HG02943 (cell line): ENCODE results near the gene COL18A1.

Experiments used
- ATAC-seq: cut with Tn5 transposase; IDR thresholded peaks from one replicate; pipeline ENCODE4 v1.9.1; 2021; ENCODE audit warnings: mild to moderate bottlenecking, low read depth, moderate library complexity; ENCODE audit not compliant: unreplicated experiment

The COL18A1 gene

DNA sequence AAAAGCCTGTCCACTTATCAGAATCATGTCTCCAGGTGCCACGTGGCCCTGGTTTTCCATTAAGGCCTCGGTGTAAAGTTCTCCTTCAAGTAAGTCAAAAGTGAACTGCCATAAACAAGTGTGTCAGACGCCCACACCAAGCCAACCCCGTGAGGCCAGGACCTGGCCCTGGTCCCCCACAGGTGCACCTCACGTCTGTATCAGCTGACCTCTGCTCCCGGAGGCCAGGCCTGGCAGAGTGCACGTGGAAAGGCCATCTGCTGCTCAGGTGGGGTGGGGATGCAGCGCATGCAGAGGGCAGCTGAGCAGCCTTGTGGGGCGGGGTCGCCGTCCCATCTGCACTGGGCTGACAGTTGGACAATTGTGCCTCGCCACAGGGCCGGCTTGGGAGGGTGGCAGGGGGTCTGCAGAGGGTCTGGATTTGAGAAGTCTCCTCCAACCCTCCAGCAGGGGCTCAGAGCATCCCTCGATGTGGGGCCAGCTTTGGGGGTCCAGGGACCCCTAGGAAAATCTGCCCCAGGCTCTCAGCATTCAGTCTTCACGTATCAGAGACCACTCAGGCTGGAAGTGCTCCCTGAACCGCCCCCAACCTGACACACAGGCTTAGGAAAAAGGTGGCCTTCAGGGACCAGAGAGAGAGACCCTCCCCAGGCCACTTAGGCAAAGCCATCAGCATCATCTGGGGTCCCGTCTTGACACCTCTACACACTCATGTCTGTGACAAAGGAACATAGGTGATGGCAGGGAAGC, 134.3 kb downstream of the COL18A1 start:
- ATAC-seq, result no peak

DNA sequence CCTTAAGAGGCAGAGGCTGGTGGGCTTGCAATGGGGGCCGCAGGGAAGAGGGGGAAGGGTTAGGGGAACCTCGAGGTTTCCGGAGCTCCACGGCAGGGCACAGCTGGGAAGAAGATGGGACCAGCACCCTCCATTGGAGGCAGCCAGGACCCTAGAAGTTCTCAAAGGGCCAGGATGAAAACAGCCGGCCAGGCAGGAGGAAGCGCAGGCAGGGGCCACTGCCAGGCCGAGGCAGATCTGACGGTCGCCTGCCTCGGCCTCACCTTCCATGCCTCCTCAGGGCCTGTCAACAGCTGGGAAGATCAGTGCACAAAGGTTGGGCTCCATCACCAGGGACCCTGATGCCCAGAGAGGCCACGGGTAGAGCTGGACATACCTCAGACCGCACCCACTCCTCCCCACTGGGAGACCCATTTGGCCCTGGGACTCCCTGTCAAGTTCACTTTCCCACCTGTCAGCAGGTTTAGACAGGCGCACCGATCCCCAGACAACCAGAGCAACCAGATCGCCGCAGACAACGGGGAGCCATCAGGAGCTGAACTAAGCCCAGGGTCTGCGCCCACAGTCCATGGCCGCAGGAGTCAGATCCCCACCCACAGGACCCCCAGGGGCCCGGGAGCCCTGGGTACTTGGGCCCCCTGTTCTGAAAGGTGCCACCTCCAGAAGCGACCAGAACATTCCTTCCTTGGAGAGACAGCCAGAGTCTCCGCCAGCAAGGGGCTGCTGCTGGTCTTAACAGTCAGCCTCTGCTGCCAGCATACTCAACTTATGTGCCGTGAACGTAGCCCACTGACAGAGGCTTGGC, 135.0 kb downstream of the COL18A1 start:
- ATAC-seq, result no peak

DNA sequence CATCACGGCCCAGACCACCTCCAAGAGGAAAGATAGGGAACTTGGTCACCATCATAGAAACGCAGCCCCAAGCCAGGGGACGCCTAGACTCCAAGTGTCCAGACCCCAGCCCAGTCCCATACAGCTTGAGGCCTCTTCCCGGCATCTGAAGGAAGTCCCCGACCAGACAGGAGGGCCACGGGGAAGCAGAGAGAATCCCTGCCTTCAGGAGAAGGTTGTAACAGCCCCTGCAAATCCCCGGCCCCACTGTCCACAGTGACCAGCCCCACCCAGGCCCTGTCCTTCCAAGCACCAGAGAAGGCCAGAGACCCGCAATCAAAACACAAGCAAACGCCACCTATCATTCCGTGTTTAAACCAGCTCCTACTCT, 135.6 kb downstream of the COL18A1 start:
- ATAC-seq, result no peak

DNA sequence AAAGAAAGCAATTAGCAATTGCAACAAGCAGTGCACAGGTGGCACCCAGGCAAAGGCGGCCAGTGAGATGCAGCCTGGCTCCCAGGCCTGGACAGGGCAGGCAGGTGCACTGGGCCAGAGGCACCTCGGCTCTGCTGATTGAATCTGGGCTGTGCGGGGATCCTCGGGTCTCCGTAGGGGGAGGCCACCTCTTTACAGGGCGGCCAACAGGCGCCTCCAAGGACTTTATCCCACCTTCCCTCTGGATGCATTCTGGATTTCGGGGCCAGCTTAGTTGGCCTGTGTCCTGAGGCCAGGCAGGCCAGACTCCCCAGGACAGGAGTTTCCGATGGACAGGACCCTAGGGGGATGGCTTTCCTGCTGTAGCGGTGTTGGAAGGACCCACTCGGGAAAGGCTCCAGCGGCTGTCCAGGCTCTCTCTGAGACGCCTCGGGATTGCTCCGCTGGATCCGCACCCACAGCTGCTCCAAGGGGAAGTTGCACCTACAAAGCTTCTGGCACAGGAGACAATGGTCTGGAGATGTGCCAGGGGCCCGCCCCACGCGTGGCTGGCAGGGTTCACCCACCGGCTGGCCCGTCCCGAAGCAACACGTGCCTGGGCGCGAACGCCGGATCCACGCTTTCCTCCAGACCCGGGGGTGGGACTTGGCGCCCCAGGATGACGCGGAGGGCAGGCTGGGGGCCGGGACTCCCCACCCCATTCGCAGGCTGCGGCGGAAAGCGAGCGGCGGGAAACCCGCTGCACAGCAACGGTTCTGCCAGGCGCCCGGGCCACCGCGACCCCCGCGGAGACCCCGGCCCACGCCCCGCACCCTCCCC, 136.5 kb downstream of the COL18A1 start:
- no peak for ATAC-seq

DNA sequence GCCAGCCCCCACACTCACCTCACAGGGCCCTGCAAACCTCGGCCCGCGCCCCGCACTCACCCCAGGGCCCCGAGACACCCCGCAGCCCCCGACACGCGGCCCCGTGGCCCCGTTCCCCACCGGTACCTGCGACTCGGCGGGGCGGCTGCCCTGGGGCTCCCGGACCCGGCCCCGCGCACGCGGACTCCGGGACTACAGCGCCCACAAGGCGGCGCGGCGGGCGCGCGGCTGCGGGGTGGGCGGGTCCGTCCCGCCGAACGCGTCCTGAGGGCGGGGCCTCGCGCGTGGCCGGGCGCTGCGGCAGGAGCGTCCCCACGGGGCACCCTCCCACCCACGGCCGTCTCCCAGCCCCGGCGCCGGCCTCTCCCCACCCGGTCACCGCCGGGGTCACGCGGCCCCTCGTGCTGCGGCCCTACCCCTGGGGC, 137.3 kb downstream of the COL18A1 start, which contains the start of gene SLC19A1:
Gene SLC19A1, minus strand, starts transcription at position 199 of the 425 bp plus-strand sequence. CDS start 4,481 bp downstream, outside the sequence.
- no peak for ATAC-seq

DNA sequence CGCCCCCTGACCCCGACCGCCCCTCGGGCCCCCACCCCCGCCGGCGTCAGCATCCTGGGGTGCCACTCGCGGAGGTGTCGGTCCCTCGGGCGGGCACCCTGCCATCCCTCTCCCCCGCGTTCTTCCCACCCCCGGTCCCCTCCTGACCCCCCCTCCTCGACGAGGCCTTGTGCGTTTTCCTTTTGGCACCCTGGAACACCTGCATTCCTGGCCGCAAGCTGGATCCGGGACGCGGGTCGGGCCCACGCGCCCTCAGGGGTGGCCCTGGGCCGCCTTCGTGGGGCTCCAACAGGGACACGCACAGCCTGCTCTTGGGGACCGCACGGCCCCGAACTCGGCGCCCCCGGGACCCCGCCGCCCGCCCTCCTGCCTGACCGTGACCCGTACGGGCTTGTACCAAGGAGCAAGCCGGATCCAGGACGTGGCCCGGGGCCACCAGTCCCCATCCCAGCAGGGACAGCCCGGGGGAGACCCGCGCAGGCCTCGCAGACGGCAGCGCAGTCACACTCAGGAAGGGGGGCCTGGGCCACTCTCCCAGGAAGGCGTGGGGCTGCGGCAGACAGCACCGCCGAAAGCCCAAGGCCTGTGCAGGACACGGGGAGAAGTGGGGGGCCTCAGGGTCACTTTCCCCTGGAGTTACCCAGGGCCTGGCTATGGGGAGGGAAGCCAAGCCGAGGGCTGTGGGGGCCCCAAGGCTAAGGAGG, 137.9 kb downstream of the COL18A1 start:
- no peak for ATAC-seq

DNA sequence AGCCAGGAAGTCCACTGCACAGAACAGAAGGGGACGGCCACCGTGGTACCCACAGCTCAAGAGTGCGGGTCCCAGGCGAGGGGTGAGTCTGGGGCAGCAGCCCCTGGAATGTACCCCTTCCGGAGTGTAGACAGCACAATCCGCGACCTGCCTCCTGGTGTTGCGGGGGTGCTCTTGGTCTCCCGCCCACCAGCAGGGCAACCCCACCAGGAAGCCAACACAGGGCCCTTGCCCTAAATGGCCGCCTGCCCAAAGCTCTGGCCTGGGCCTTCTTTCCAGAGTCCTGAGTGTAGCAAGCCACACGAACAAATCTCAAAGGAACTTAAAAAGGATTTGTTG, 138.4 kb downstream of the COL18A1 start:
- no peak for ATAC-seq

DNA sequence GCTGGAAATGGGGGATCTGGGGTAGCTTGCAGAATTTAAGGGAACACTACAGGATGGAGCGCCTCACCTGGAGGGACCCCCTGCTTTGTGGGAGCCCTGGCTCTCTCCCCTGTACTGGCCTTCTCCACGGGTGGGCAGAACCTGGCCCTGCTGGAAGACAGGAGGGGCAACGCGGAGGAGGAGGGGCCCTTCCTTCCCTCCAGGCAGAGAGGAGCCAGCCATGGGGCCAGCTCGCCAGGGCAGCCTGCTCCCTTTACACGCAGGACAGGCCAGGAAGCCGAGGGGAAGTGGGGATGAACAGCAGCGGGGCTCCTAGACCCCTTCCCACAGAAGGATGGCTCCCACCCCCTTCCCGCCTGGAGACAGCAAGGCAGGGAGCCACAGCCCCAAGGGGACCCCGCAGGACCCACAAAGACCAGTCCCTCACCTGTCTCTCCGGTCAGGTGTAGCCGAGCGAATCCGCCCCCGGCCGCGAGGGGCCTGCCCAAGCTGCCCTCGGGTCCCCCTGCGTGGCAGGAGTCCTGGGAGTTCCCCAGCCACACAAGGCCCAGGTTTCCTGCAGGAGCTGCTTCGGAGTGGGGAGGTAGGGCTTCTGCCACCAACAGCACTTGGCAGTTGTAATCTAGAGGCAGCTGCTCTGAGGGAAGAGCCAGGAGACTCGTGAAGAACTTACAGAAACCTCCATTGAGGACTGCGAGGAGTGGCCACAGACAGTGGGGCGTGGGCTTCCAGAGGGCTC, 138.9 kb downstream of the COL18A1 start:
- ATAC-seq, result no peak

DNA sequence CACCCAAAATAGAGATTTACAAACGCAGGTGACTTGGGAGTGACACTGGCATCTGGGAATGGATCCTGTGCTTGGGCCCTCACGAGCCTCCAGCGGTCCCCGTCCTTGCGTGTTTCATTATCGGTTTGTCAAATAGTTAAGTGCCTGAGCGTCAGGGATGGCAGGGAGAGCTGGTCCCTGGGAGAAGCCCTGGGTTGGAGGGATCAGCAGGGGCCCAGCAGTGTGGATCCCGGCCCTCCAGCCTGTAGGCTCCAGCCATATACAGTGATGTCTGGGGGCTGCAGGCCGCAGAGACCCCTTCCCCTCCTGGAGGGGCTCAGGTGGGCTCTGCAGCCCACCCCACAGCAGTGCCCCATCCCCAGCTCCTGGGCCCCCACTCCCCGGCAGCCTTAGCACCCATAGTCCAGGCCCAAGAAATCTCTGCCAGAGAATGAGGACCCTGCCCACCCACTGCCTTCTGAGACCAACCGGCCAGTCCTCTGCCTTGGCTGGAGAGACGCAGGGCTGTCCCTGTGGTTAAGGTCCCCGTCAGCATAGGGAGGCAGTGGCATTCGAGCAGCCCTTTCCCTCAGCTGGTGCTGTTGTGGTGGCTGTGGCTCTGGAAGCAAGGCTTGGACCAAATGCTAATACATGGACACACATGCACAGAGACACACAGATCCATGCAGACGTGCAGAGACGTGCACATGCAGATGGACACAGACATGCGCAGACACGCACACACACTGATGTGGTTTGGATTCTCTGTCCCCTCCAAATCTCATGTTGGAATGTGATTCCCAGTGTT, 139.7 kb downstream of the COL18A1 start:
- no peak for ATAC-seq

DNA sequence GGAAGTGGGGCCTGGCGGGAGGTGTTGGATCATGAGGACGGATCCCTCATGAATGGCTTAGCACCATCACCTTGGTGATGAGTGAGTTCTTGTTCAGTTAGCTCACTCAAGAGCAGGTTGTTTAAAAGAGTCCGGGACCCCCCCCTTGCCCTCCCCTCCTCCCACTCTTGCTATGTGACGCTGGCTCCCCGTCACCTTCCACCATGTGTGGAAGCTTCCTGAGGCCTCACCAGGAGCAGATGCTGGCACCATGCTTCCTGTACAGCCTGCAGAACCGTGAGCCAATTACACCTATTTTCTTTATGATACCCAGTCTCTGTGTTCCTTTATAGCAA, 140.2 kb downstream of the COL18A1 start:
- no peak for ATAC-seq

DNA sequence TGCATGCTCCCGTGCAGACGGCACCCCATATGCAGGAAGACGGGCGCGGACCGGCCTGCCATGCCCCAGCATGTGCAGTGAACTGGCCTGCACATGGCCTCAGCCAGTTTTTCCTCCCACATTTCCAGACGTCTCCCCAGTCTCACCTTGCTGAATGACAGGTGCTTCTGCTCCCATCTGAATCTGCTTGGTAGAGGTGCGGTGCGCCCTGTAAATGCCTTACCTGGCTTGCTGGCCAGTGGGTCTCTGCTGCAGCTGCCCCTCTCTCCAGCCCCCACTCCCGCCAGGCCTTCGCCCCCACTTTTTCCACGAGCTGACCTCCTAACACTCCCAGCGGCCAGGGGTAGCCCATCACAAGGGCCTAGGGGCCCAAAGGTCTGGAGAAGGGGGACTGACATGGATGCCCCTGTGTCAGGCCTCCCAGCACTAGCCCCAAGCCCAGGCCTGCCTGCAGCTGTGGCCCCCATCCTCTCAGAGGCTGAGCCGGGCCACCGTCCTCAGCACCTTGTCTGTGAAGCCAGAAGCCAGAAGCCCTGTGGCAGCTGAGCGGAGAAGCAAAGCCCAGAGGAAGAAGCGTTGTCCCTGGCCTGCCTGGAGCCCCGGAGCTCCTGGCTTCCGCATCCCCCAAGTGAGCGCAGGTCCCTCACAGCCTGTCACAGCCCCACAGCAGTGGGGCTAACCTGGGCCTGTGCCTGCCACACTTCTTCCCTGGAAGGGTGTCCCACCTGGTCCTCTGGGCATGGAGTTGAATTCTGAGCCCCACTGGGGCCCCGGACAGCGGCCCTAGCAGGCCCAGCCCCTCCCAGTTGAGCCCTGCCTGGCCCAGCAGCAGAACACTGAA, 140.9 kb downstream of the COL18A1 start:
- no peak for ATAC-seq

DNA sequence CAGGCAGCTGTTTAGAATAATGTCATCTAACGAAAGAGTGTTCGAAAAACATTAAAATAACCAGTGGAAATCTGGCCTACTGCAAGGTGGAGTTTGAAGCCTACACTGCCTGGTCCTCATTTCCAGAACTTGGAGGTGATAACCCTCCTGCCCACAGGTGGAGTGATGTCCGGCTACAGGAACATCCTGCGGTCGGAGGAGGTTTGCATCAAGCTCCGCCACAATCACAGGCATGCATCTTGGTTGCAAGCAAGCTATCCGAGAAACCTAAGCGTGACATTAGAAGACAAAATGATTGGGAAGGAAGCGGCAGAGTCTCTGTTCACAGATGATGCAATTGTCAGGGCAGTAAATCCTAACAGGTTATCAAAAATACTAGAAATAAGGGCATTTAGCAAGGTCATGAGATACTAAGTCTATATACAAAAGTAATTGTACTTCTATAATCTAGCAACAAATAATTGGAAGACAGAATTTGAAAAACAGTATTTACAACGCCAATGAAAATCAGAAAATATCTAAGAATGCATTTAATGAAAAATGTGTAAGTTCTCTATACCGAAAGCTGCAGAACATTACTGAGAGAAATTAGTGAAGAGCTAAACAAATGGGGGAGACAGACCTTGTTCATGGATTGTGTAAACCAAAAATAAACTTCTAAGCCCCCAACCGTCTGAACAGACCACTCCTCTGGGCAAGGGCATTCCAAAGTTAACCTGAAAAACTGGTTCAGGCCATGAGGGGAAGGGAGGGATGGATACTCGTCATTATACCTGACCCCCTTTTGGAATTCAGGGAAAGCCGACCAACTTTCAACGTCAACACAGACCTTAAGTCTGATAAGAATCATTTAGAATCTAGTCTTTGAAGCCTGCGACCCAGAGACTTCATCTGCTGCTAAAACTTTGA, 141.9 kb downstream of the COL18A1 start:
- no peak for ATAC-seq

DNA sequence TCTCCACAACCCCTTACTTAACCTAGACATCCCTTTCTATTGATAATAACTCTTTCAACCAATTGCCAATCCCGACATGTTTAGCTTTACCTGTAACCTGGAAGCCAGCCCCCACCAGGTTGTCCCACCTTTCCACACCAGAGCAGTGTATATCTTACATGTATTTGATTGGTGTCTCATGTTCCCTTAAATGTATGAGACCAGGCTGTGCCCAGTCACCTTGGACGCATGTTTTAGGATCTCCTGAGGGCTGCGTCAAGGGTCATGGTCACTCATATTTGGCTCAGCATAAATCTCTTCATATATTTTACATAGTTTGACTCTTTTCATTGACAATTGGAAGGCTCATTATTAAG, 142.6 kb downstream of the COL18A1 start:
- ATAC-seq, result no peak

DNA sequence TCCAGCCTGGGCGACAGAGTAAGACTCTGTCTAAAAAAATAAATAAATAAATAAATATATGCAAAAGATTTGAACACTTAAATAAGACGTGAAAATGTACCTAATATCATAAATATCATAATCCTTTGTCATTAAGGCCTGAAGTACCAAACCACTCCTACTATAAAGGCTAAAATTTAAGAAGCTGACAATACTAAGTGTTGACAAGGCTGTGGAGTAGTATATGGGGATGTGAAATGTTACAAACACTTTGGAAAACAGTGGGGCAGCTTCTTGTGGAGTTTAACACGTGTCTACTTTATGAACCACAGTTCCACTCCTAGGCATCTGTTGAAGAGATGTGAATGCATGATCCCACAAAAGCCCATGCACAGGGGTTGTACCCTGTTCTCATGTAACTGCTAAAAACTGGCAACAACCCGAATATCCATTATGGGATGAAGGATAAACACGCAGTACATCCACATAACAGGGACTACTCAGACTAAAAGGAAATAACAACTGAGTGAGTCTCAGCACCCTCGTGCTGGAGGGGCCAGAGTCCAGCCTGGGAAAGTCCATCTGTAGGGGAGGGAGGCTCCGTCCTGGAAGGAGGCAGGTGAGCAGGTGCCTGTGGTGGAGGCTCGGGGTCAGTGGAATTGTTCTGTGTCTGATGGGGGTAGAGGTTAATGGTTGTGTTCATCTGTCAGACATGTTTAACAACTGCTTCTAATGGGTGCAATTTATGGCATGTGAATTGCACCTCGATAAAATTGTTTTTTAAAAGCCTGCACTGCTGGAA, 143.9 kb downstream of the COL18A1 start:
- ATAC-seq, result no peak

DNA sequence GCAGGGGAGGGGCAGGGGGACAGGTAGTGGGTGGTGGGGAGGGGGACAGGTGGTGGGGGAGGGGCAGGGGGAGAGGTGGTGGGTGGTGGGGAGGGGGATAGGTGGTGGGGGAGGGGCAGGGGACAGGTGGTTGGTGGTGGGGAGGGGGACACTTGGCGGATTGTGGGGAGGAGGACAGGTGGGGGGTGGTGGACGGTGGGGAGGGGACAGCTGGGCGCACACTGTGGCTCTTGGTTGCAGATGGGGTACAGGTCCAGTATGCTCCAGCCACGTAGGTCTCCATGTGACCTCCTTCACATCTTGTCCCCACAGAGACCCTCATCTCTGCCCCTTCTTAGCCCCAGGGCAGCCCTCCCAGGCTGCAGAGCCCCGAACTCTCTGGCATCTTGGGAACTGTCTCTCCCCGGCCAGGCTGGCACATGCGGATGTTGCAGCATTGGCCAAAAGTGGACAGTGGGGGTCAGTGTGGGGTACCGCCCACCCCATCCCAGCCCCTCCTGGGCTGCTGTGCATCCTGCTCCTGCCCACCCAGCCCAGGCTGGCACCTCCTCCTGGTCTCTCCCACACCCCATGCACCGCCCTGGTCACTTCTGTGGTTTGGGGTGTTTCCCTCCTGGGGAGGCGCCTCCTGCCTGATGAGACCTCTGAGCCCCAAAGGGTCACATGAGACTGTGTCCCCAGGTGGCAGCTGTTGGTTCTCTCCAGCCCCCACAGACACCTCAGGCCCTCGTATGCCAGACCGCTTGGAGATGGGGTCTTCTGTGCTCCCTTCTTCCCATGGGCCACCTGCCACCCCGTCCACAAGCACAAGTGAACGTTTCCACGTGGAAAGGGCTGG, 144.9 kb downstream of the COL18A1 start:
- ATAC-seq, result no peak
